Endothelial cell of umbilical vein (primary cell): ENCODE data around the gene ZNF398. TPM values are rescaled to one million over a fixed set of nuclear protein-coding genes. Genes with fewer than 3 reads are reported as not detected.

Source experiments
- BruUV-seq: library from RNA; stranded (reverse); fragments of 400-500 nt; replicated peaks from 2 replicates; lab custom pipeline; 2021; lab: Mats Ljungman, UMichigan
- CTCF ChIA-PET: fragments of 300-600, 350-600 bp; sonication (Branson Sonifier 250); formaldehyde crosslinking; loops from one replicate; lab custom pipeline; 2021; ENCODE audit warnings: antibody characterized with exemption, inconsistent platforms; lab: Charles Lee
- POLR2A ChIA-PET: fragments of 300-600, 350-600 bp; sonication (Branson Sonifier 250); formaldehyde crosslinking; loops from one replicate; lab custom pipeline; 2021; ENCODE audit warnings: antibody characterized with exemption, inconsistent platforms; lab: Charles Lee
- DNase-seq: peaks from one replicate; pipeline ENCODE4 v3.0.0-alpha.2; 2011; ENCODE audit warnings: low read depth, low spot score
- FAIRE-seq: peaks from 2 replicates; lab custom pipeline; 2011; peaks lifted over from hg19 to GRCh38; lab: Jason Lieb, UNC
- H2AFZ ChIP-seq: 2 replicates; pipeline ENCODE4 v1.6.0; 2012; ENCODE audit warnings: low read depth, low read length, control low read depth, inconsistent platforms
- H3K27ac ChIP-seq: 2 replicates; pipeline ENCODE4 v1.5.1; 2011; ENCODE audit warnings: low read depth, mild to moderate bottlenecking, control low read depth, low read length, moderate library complexity; ENCODE audit not compliant: insufficient read depth
- H3K27me3 ChIP-seq, 2 experiments: 2 replicates each; pipeline versions ENCODE4 v1.6.0 to v1.6.1; 2011; ENCODE audit warnings: low read length in 2 of 2, mixed read lengths in 1 of 2; ENCODE audit not compliant: control insufficient read depth in 2 of 2, insufficient read depth in 2 of 2
- H3K36me3 ChIP-seq, 2 experiments: 2 replicates in 1 of 2; 3 replicates in 1 of 2; pipeline ENCODE4 v1.5.1; 2011; ENCODE audit warnings: low read length in 2 of 2, mild to moderate bottlenecking in 1 of 2, moderate library complexity in 1 of 2; ENCODE audit not compliant: control insufficient read depth in 2 of 2, insufficient read depth in 2 of 2; ENCODE audit errors: extremely low read depth in 1 of 2
- H3K4me1 ChIP-seq: 3 replicates; pipeline ENCODE4 v1.5.1; 2011; ENCODE audit warnings: mild to moderate bottlenecking, low read length; ENCODE audit not compliant: control insufficient read depth, insufficient read depth; ENCODE audit errors: extremely low read depth
- H3K4me2 ChIP-seq: 2 replicates; pipeline ENCODE4 v1.6.1; 2011; ENCODE audit warnings: low read length, control low read depth, mixed read lengths; ENCODE audit not compliant: insufficient read depth
- H3K4me3 ChIP-seq, 3 experiments: fragments of 200-600 bp in 1 of 3; sonication (generic), shearing (Covaris generic) in 1 of 3; replicated peaks in 1 of 3; 2 replicates each; pipeline ENCODE4 v1.5.1; 2011 to 2016; ENCODE audit warnings: control low read depth in 3 of 3, low read length in 3 of 3, mild to moderate bottlenecking in 2 of 3, inconsistent platforms in 1 of 3, low read depth in 1 of 3, moderate library complexity in 1 of 3; ENCODE audit not compliant: insufficient read depth in 1 of 3
- H3K79me2 ChIP-seq: 2 replicates; pipeline ENCODE4 v1.6.0; 2012; ENCODE audit warnings: low read length, inconsistent platforms; ENCODE audit not compliant: control insufficient read depth, insufficient read depth
- H3K9ac ChIP-seq: replicated peaks from 2 replicates; pipeline ENCODE3; 2011; ENCODE audit warnings: low read length, control low read depth; ENCODE audit not compliant: insufficient read depth; ENCODE audit errors: extremely low read depth
- H3K9me1 ChIP-seq: replicated peaks from 3 replicates; pipeline ENCODE4 v1.6.0; 2011; ENCODE audit warnings: mild to moderate bottlenecking, low read length; ENCODE audit not compliant: control insufficient read depth, insufficient read depth; ENCODE audit errors: extremely low read depth
- H3K9me3 ChIP-seq: replicated peaks from 2 replicates; pipeline ENCODE4 v1.5.1; 2012; ENCODE audit warnings: low read length, inconsistent platforms; ENCODE audit not compliant: control insufficient read depth, insufficient read depth
- H4K20me1 ChIP-seq: replicated peaks from 2 replicates; pipeline ENCODE3; 2011; ENCODE audit warnings: mild to moderate bottlenecking, low read length; ENCODE audit not compliant: control insufficient read depth, insufficient read depth; ENCODE audit errors: extremely low read depth
- CTCF ChIP-seq, 2 donors: IDR thresholded peaks; 1 replicate in 1 of 2; 2 replicates in 1 of 2; pipeline ENCODE4 v1.5.1; 2011; ENCODE audit warnings: low read length in 2 of 2, mild to moderate bottlenecking in 2 of 2, moderate library complexity in 2 of 2, control low read depth in 1 of 2, inconsistent platforms in 1 of 2, low read depth in 1 of 2; ENCODE audit not compliant: insufficient read depth in 1 of 2; ENCODE audit errors: extremely low read depth in 1 of 2
- EZH2 ChIP-seq: IDR thresholded peaks from 2 replicates; pipeline ENCODE4 v1.6.1; 2012; ENCODE audit warnings: borderline replicate concordance, low read depth, mild to moderate bottlenecking, moderate library complexity, low read length, inconsistent platforms; ENCODE audit not compliant: severe bottlenecking
- FOS ChIP-seq: IDR thresholded peaks from 2 replicates; pipeline ENCODE4 v1.6.1; 2011; ENCODE audit warnings: mild to moderate bottlenecking, low read length, moderate library complexity, borderline replicate concordance; ENCODE audit not compliant: insufficient read depth
- GATA2 ChIP-seq: IDR thresholded peaks from 2 replicates; pipeline ENCODE4 v1.7.0; 2011; ENCODE audit warnings: low read depth, mild to moderate bottlenecking, moderate library complexity, mixed read lengths, low read length; ENCODE audit not compliant: insufficient read length, insufficient read depth
- JUN ChIP-seq: IDR thresholded peaks from 2 replicates; pipeline ENCODE4 v1.6.1; 2011; ENCODE audit warnings: borderline replicate concordance, low read depth; ENCODE audit not compliant: insufficient read length, insufficient read depth
- MAX ChIP-seq: IDR thresholded peaks from 2 replicates; pipeline ENCODE4 v1.6.1; 2011; ENCODE audit not compliant: insufficient read depth, insufficient read length
- MYC ChIP-seq: IDR thresholded peaks from one replicate; pipeline ENCODE4 v1.6.1; 2011; ENCODE audit warnings: mild to moderate bottlenecking, low read depth, low read length
- POLR2A ChIP-seq: IDR thresholded peaks from 2 replicates; pipeline ENCODE4 v1.6.1; 2012; ENCODE audit warnings: low read depth, mild to moderate bottlenecking, control low read depth, low read length
- POLR2AphosphoS5 ChIP-seq: IDR thresholded peaks from 2 replicates; pipeline ENCODE4 v1.6.1; 2012; ENCODE audit warnings: low read depth, mild to moderate bottlenecking, control low read depth, low read length, moderate library complexity; ENCODE audit not compliant: insufficient read depth
- dilution Hi-C: fragments of 300-500 bp; cut with MboI; formaldehyde crosslinking; loops from one replicate; pipeline ENCODE4 v1.15.0; 2019; ENCODE audit warnings: low sequenced_read_pairs; ENCODE audit not compliant: extremely low pct_ligation_motif_present
- intact Hi-C: fragments of 100-400 bp; cut with micrococcal nuclease; formaldehyde crosslinking; loops from one replicate; pipeline ENCODE4 v1.10.0; 2022
- polyA plus RNA-seq, 4 experiments: library from polyadenylated mRNA; depleted of rRNA in 3 of 4; stranded (reverse) in 3 of 4; unstranded in 1 of 4; fragments of >200 nt; gene quantifications; 2 replicates each; pipeline versions ENCODE4 v1.2.1 to v1.2.3, GENCODE V29; 2011 to 2012; ENCODE audit warnings: missing spikeins in 1 of 4
- total RNA-seq: library from RNA; stranded (reverse); gene quantifications from 2 replicates; pipeline ENCODE4 v1.2.3, GENCODE V29; 2021

The ZNF398 gene
- total and polyA plus RNA-seq, 2 donors (not counting 3 experiments of a cell fraction or from before 2014, with no cell fraction given) = 7.5 to 10.6 TPM

- dilution Hi-C loops = no loop called here
- intact Hi-C loops = loop anchor here (1.0 to 10.0 kb wide), 7 partner anchors 44 to 429 kb away; partner anchors contain the start of genes PDIA4, ZNF212, ZNF398 and ZNF425
Measured at GRCh38 chr7:149195180-149196150, 48.2 kb downstream of the ZNF398 start, which contains the start of gene ZNF282. Gene ZNF282 (plus strand): TSS chr7:149195546. CDS start chr7:149195590, 44 bp downstream.

More at GRCh38 chr7:149195180-149196150, 48.2 kb downstream of the ZNF398 start, which contains the start of gene ZNF282:
- H3K4me1 ChIP-seq = peaks cover 25% of the 10 kb centered on the region
- H3K4me3 ChIP-seq = peak within 1 kb of the TSS; percentile 70 to 83 (median 78)
- no TSS peak for BruUV-seq
- H2AFZ ChIP-seq = peak within 1 kb of the TSS; percentile 90
- H3K36me3 ChIP-seq = peaks cover 4 to 13% of the 10 kb centered on the region in 2 experiments
- peak within 1 kb of the TSS; percentile 61 for H3K27ac ChIP-seq
- DNase-seq (peak; percentile 91), FAIRE-seq (peak; percentile 92)
- H3K9ac ChIP-seq = peak within 1 kb of the TSS; percentile 84
- H3K79me2 ChIP-seq = peaks cover 34% of the 10 kb centered on the region
- H3K4me2 ChIP-seq = peak within 1 kb of the TSS; percentile 79
- no peaks in the 10 kb centered on the region for H3K9me3 ChIP-seq
- ChIA-PET POLR2A (interaction anchor here (1.0 kb wide), 1 partner anchor 130 kb away, joined by 3 read pairs; no protein-coding TSS in a partner anchor), CTCF (interaction anchor here (0.7 to 2.3 kb wide), 21 partner anchors 7 to 429 kb away, joined by 3 to 21 read pairs (median 5); partner anchors contain the start of genes ZNF398 and ZNF783)
- peaks cover 0 to 2% of the 10 kb centered on the region in 2 experiments for H3K27me3 ChIP-seq
- H4K20me1 ChIP-seq = no peaks in the 10 kb centered on the region
- no peaks in the 10 kb centered on the region for H3K9me1 ChIP-seq
- peak; percentile 90 for TF ChIP-seq POLR2A
- TF ChIP-seq POLR2AphosphoS5 = peak; percentile 60
- TF ChIP-seq FOS = no peak
- peak; percentile 75 to 79 for TF ChIP-seq CTCF (IDR thresholded peaks at IDR 0.05; ENCODE audit: extremely low read depth in 1 of 2, insufficient read depth in 1 of 2, low read depth in 1 of 2, low read length in 2 of 2)
- TF ChIP-seq MAX = no peak
- no peak for TF ChIP-seq MYC
- TF ChIP-seq EZH2 = no peak
- no peak for TF ChIP-seq GATA2
- no peak for TF ChIP-seq JUN
